WTC11 (cell line): ENCODE measurements around the gene EEIG1. TPM values are rescaled to one million over a fixed set of nuclear protein-coding genes. Genes with fewer than 3 reads are reported as not detected.

ENCODE experiments used
- ATAC-seq: fragments of 200-7000 bp; cut with Tn5 transposase; 2 replicates; pipeline ENCODE4 v1.10.0; 2021; ENCODE audit warnings: mild to moderate bottlenecking, moderate library complexity
- CTCF ChIA-PET: fragments of 300-600 bp; sonication (Branson Sonifier 250); formaldehyde crosslinking; loops from one replicate; lab custom pipeline; 2021; ENCODE audit warnings: antibody characterized with exemption; lab: Charles Lee
- POLR2A ChIA-PET: fragments of 350-600 bp; sonication (Branson Sonifier 250); formaldehyde crosslinking; loops from one replicate; lab custom pipeline; 2021; ENCODE audit warnings: antibody characterized with exemption; lab: Charles Lee
- DNase-seq: peaks from one replicate; pipeline ENCODE4 v3.0.0; 2021; ENCODE audit warnings: low spot score
- H3K27ac Mint-ChIP-seq: 2 replicates; pipeline ENCODE4 v1.8.0; 2021; ENCODE audit warnings: mixed read lengths
- H3K27me3 Mint-ChIP-seq: 2 replicates; pipeline ENCODE4 v1.8.0; 2021; ENCODE audit warnings: low read depth, mild to moderate bottlenecking, moderate library complexity, mixed read lengths
- H3K36me3 Mint-ChIP-seq: 2 replicates; pipeline ENCODE4 v1.8.0; 2021; ENCODE audit warnings: mixed read lengths
- H3K4me1 Mint-ChIP-seq: 2 replicates; pipeline ENCODE4 v1.8.0; 2022; ENCODE audit warnings: mixed read lengths
- H3K4me3 Mint-ChIP-seq: 2 replicates; pipeline ENCODE4 v1.8.0; 2021; ENCODE audit warnings: mild to moderate bottlenecking, moderate library complexity, mixed read lengths
- H3K9me3 Mint-ChIP-seq: 2 replicates; pipeline ENCODE4 v1.8.0; 2021; ENCODE audit warnings: mixed read lengths
- E2F4 ChIP-seq: sonication (generic); formaldehyde crosslinking; IDR thresholded peaks from 2 replicates; pipeline ENCODE4 v1.8.1; 2022; ENCODE audit warnings: low read depth, mild to moderate bottlenecking, moderate library complexity, missing genetic modification reagents, borderline replicate concordance
- EMX1 ChIP-seq: fragments of 250-450 bp; sonication (Bioruptor Pico); IDR thresholded peaks from 2 replicates; pipeline ENCODE4 v1.8.0; 2021; ENCODE audit warnings: mild to moderate bottlenecking
- ERG ChIP-seq: fragments of 250-450 bp; sonication (Bioruptor Pico); IDR thresholded peaks from 2 replicates; pipeline ENCODE4 v1.8.0; 2021; ENCODE audit warnings: mild to moderate bottlenecking
- FOXK1 ChIP-seq: sonication (generic); formaldehyde crosslinking; IDR thresholded peaks from 2 replicates; pipeline ENCODE4 v1.8.0; 2022; ENCODE audit warnings: mild to moderate bottlenecking, moderate library complexity, missing genetic modification reagents
- KAT7 ChIP-seq: sonication (generic); formaldehyde crosslinking; IDR thresholded peaks from 2 replicates; pipeline ENCODE4 v1.8.1; 2023; ENCODE audit warnings: missing genetic modification reagents, mild to moderate bottlenecking, borderline replicate concordance
- MXD4 ChIP-seq: fragments of 250-450 bp; sonication (Bioruptor Pico); IDR thresholded peaks from 2 replicates; pipeline ENCODE4 v1.8.0; 2021; ENCODE audit warnings: mild to moderate bottlenecking, moderate library complexity, borderline replicate concordance
- MYBL2 ChIP-seq: sonication (generic); formaldehyde crosslinking; IDR thresholded peaks from 2 replicates; pipeline ENCODE4 v1.8.1; 2023; ENCODE audit warnings: mild to moderate bottlenecking, moderate library complexity, missing genetic modification reagents
- NFYB ChIP-seq: sonication (generic); formaldehyde crosslinking; conservative IDR thresholded peaks from 2 replicates; pipeline ENCODE4 v1.8.0; 2022; ENCODE audit warnings: low read depth, missing genetic modification reagents
- NR1H2 ChIP-seq: sonication (generic); formaldehyde crosslinking; IDR thresholded peaks from 2 replicates; pipeline ENCODE4 v1.9.0; 2021; ENCODE audit warnings: mild to moderate bottlenecking, moderate library complexity, missing genetic modification reagents
- OVOL2 ChIP-seq: fragments of 250-450 bp; sonication (Bioruptor Pico); IDR thresholded peaks from 2 replicates; pipeline ENCODE4 v1.9.0; 2021; ENCODE audit warnings: mild to moderate bottlenecking, borderline replicate concordance
- TCF7 ChIP-seq: sonication (generic); formaldehyde crosslinking; IDR thresholded peaks from 2 replicates; pipeline ENCODE4 v1.8.0; 2022; ENCODE audit warnings: mild to moderate bottlenecking, low read depth, missing genetic modification reagents, moderate library complexity
- TP53 ChIP-seq: sonication (generic); formaldehyde crosslinking; IDR thresholded peaks from 2 replicates; pipeline ENCODE4 v1.8.1; 2023; ENCODE audit warnings: mild to moderate bottlenecking, missing genetic modification reagents
- USF2 ChIP-seq: sonication (generic); formaldehyde crosslinking; IDR thresholded peaks from 2 replicates; pipeline ENCODE4 v1.8.1; 2023; ENCODE audit warnings: mild to moderate bottlenecking, missing genetic modification reagents, moderate library complexity
- ZNF281 ChIP-seq: sonication (generic); formaldehyde crosslinking; IDR thresholded peaks from 2 replicates; pipeline ENCODE4 v1.8.0; 2023; ENCODE audit warnings: mild to moderate bottlenecking, missing genetic modification reagents
- ZNF317 ChIP-seq: sonication (generic); formaldehyde crosslinking; IDR thresholded peaks from 2 replicates; pipeline ENCODE4 v1.8.1; 2023; ENCODE audit warnings: low read depth, mild to moderate bottlenecking, moderate library complexity, missing genetic modification reagents, borderline replicate concordance
- ZNF423 ChIP-seq: fragments of 250-450 bp; sonication (Bioruptor Pico); IDR thresholded peaks from 2 replicates; pipeline ENCODE4 v2.1.2; 2022; ENCODE audit warnings: mild to moderate bottlenecking, moderate library complexity
- ZNF671 ChIP-seq: fragments of 250-450 bp; sonication (Bioruptor Pico); IDR thresholded peaks from 2 replicates; pipeline ENCODE4 v1.8.0; 2021; ENCODE audit warnings: mild to moderate bottlenecking
- total RNA-seq: library from RNA; stranded (reverse); gene quantifications from 3 replicates; pipeline ENCODE4 v1.2.3, GENCODE V29; 2021
- TF ChIP-seq, protein P1 (sequence below): sonication (generic); formaldehyde crosslinking; IDR thresholded peaks from 2 replicates; pipeline ENCODE4 v1.8.0; 2022; ENCODE audit warnings: mild to moderate bottlenecking, missing genetic modification reagents
- TF ChIP-seq, protein P2 (sequence below): fragments of 250-450 bp; sonication (Bioruptor Pico); IDR thresholded peaks from 2 replicates; pipeline ENCODE4 v2.1.2; 2022; ENCODE audit warnings: mild to moderate bottlenecking, moderate library complexity
- TF ChIP-seq, protein P3 (sequence below): sonication (generic); formaldehyde crosslinking; IDR thresholded peaks from 2 replicates; pipeline ENCODE4 v1.8.1; 2023; ENCODE audit warnings: mild to moderate bottlenecking, moderate library complexity, missing genetic modification reagents

Gene EEIG1
- total RNA-seq, 1 experiment from 2014 or later = 66.4 TPM

- TF ChIP-seq, protein P1, sequence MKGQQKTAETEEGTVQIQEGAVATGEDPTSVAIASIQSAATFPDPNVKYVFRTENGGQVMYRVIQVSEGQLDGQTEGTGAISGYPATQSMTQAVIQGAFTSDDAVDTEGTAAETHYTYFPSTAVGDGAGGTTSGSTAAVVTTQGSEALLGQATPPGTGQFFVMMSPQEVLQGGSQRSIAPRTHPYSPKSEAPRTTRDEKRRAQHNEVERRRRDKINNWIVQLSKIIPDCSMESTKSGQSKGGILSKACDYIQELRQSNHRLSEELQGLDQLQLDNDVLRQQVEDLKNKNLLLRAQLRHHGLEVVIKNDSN (CRISPR knock-in tag) = no peak
- no peak for TF ChIP-seq OVOL2
- no peak for TF ChIP-seq KAT7 (CRISPR knock-in tag)
- no peak for TF ChIP-seq MXD4 (CRISPR knock-in tag)
- TF ChIP-seq ZNF317 (CRISPR knock-in tag) = no peak
- TF ChIP-seq ERG = no peak
- no peak for TF ChIP-seq NR1H2 (CRISPR knock-in tag)
- TF ChIP-seq MYBL2 (CRISPR knock-in tag) = 0 out of 2 replicates have a peak, but pooled peaks have one; percentile 29
- TF ChIP-seq, protein P2, sequence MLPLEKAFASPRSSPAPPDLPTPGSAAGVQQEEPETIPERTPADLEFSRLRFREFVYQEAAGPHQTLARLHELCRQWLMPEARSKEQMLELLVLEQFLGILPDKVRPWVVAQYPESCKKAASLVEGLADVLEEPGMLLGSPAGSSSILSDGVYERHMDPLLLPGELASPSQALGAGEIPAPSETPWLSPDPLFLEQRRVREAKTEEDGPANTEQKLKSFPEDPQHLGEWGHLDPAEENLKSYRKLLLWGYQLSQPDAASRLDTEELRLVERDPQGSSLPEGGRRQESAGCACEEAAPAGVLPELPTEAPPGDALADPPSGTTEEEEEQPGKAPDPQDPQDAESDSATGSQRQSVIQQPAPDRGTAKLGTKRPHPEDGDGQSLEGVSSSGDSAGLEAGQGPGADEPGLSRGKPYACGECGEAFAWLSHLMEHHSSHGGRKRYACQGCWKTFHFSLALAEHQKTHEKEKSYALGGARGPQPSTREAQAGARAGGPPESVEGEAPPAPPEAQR (CRISPR knock-in tag) = no peak
- TF ChIP-seq ZNF281 = no peak
- no peak for TF ChIP-seq USF2 (CRISPR knock-in tag)
- TF ChIP-seq TP53 (CRISPR knock-in tag) = no peak
- 0 out of 2 replicates have a peak, but pooled peaks have one; percentile 12 for TF ChIP-seq ZNF671 (CRISPR knock-in tag)
- TF ChIP-seq, all 79 proteins: peak for 15
These were observed 43.1 kb downstream of the EEIG1 start, which contains the start of gene DPM2 (continued) for GRCh38 chr9:127937388-127938297.

- peaks cover 3% of the 10 kb centered on the region; the same call in 1 of the 2 replicates for H3K36me3 Mint-ChIP-seq
- CTCF ChIA-PET = interaction anchor here (0.9 to 2.0 kb wide), 4 partner anchors 16 to 181 kb away, joined by 3 to 5 read pairs (median 4); no protein-coding TSS in a partner anchor
- peaks cover 24% of the 10 kb centered on the region for H3K4me1 Mint-ChIP-seq
- no peak for ATAC-seq
- POLR2A ChIA-PET = interaction anchor here (0.6 to 0.8 kb wide), 2 partner anchors 222 to 808 kb away, joined by 4 to 9 read pairs; no protein-coding TSS in a partner anchor
- peak overlapping the region; percentile 90 for H3K4me3 Mint-ChIP-seq
- no peak for TF ChIP-seq TCF7 (CRISPR knock-in tag)
- TF ChIP-seq E2F4 = no peak
- TF ChIP-seq EMX1 (CRISPR knock-in tag) = no peak
- TF ChIP-seq FOXK1 = no peak
- TF ChIP-seq, protein P3, sequence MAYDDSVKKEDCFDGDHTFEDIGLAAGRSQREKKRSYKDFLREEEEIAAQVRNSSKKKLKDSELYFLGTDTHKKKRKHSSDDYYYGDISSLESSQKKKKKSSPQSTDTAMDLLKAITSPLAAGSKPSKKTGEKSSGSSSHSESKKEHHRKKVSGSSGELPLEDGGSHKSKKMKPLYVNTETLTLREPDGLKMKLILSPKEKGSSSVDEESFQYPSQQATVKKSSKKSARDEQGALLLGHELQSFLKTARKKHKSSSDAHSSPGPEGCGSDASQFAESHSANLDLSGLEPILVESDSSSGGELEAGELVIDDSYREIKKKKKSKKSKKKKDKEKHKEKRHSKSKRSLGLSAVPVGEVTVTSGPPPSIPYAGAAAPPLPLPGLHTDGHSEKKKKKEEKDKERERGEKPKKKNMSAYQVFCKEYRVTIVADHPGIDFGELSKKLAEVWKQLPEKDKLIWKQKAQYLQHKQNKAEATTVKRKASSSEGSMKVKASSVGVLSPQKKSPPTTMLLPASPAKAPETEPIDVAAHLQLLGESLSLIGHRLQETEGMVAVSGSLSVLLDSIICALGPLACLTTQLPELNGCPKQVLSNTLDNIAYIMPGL (CRISPR knock-in tag) = no peak
- no peak for TF ChIP-seq NFYB (CRISPR knock-in tag)
- TF ChIP-seq ZNF671 (CRISPR knock-in tag) = no peak
- TF ChIP-seq ZNF423 (CRISPR knock-in tag) = no peak
- TF ChIP-seq, all 79 proteins: peak for 0
- DNase-seq = no peak
- peak overlapping the region; percentile 6 for H3K27ac Mint-ChIP-seq
- no peaks in the 10 kb centered on the region for H3K27me3 Mint-ChIP-seq
- H3K9me3 Mint-ChIP-seq = no peaks in the 10 kb centered on the region
These were observed 43.8 kb downstream of the EEIG1 start for GRCh38 chr9:127937056-127937387.
